ENCODE measurements around the gene SUMO3. TPM values are rescaled to one million over a fixed set of nuclear protein-coding genes. Genes with fewer than 3 reads are reported as not detected.

SUMO3 gene
- total RNA-seq, 4 donors from 2014 or later = 30.5 to 38.3 (median 35.9) TPM

DNA sequence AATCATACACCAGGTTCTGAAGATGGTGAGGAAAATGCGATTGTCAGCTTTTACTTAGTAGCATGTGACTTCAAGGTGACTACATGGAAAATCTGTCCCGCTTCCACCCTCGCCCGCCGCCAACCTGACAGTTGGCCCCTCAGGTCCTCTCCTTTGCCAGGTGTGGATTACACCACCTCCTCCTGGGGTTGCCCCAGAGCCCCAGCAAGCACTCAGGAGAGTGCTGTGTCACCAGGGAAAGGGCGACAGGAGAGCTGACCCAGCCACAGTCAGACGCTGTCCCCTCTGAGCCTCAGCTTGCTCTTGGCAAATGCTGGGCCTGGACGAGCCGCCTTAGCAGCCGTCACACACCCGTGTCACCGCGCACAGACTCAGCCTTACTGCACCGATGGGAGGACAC is 37.7 kb upstream of the SUMO3 start:
- H3K27ac ChIP-seq = no peak overlapping the region
- H3K9me3 ChIP-seq = no peaks in the 10 kb centered on the region
- H3K4me3 ChIP-seq = no peak overlapping the region
- no peaks in the 10 kb centered on the region for H3K27me3 ChIP-seq
- 94% methylated on average over 14 of the region's 14 CpGs for WGBS
- peaks cover 75% of the 10 kb centered on the region for H3K36me3 ChIP-seq
- no peak for TF ChIP-seq EP300 (IDR thresholded peaks at IDR 0.05)
- no peak for TF ChIP-seq POLR2AphosphoS5 (IDR thresholded peaks at IDR 0.05)
- TF ChIP-seq, protein P1, sequence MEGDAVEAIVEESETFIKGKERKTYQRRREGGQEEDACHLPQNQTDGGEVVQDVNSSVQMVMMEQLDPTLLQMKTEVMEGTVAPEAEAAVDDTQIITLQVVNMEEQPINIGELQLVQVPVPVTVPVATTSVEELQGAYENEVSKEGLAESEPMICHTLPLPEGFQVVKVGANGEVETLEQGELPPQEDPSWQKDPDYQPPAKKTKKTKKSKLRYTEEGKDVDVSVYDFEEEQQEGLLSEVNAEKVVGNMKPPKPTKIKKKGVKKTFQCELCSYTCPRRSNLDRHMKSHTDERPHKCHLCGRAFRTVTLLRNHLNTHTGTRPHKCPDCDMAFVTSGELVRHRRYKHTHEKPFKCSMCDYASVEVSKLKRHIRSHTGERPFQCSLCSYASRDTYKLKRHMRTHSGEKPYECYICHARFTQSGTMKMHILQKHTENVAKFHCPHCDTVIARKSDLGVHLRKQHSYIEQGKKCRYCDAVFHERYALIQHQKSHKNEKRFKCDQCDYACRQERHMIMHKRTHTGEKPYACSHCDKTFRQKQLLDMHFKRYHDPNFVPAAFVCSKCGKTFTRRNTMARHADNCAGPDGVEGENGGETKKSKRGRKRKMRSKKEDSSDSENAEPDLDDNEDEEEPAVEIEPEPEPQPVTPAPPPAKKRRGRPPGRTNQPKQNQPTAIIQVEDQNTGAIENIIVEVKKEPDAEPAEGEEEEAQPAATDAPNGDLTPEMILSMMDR (IDR thresholded peaks at IDR 0.05) = no peak
- TF ChIP-seq POLR2A (IDR thresholded peaks at IDR 0.05) = no peak
- peaks cover 26% of the 10 kb centered on the region for H3K4me1 ChIP-seq
- no peak for DNase-seq (ENCODE audit: low spot score in 2 of 2)

DNA sequence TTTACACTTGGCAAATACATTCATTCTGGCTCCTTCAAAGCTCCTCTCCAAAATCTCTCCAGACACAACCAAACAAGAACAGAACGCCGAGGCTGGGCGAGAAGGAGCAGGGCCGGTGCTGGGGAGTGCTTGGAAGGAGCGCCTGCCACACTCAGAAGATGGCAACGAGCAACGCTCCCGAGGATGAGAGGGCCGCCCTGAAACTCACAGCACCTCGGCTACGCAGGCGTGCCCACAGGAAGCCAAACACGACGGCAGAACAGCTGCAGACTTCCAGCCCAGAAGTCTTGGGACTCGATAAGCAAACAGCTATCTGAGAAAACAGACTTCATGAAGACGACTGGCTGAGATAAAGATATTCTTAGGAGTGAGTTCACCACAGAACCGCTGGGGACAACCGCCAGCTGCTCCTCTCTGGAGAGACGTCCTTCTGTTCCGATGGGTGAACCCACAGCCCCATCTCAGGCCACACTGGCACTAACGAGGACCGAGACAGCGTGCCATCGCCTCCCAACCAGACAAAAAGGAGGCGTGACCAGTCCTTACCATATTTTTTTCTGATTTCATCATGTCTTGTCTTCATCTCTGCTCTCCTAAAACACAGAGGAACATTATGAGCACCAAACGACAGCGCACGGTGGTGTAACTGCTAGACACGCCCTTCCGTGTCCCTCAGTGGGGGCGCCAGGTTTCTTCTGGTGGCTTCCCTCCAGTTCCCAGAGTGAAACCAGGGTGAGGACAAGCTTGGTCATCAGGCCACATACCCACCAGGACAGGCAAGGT is 37.0 kb upstream of the SUMO3 start:
- H3K9me3 ChIP-seq = no peaks in the 10 kb centered on the region
- DNase-seq (ENCODE audit: low spot score in 2 of 2) = no peak
- 87% methylated on average over 30 of the region's 31 CpGs for WGBS

DNA sequence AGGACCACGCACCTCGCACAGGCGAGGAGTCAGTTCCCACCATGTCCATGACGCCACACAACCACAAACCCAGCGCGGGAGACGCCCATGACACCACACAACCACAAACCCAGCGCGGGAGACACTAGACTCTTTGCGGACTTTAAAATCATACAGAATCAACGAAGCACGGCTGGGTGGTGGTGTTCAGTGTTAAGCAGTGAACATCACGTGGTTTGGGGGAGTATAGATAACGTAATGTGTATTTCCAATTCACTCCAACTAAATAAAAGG is 36.5 kb upstream of the SUMO3 start:
- Histone ChIP-seq H3K4me3 (no peak overlapping the region), H3K4me1 (peaks cover 20% of the 10 kb centered on the region), H3K36me3 (peaks cover 80% of the 10 kb centered on the region), H3K27ac (no peak overlapping the region), H3K9me3 (no peaks in the 10 kb centered on the region), H3K27me3 (no peaks in the 10 kb centered on the region)
- WGBS = 88% methylated on average over 14 of the region's 14 CpGs
- DNase-seq (ENCODE audit: low spot score in 2 of 2) = no peak
- TF ChIP-seq, protein P1 (IDR thresholded peaks at IDR 0.05) = no peak
- TF ChIP-seq POLR2A (IDR thresholded peaks at IDR 0.05) (no peak), EP300 (IDR thresholded peaks at IDR 0.05) (no peak), POLR2AphosphoS5 (IDR thresholded peaks at IDR 0.05) (no peak)

More for the DNA sequence above, 37.0 kb upstream of the SUMO3 start:
- Histone ChIP-seq H3K36me3 (peaks cover 75% of the 10 kb centered on the region), H3K27ac (no peak overlapping the region), H3K4me1 (peaks cover 23% of the 10 kb centered on the region), H3K27me3 (no peaks in the 10 kb centered on the region), H3K4me3 (no peak overlapping the region)
- TF ChIP-seq, protein P1 (IDR thresholded peaks at IDR 0.05) = no peak
- TF ChIP-seq EP300 (IDR thresholded peaks at IDR 0.05) (no peak), POLR2A (IDR thresholded peaks at IDR 0.05) (no peak), POLR2AphosphoS5 (IDR thresholded peaks at IDR 0.05) (no peak)

DNA sequence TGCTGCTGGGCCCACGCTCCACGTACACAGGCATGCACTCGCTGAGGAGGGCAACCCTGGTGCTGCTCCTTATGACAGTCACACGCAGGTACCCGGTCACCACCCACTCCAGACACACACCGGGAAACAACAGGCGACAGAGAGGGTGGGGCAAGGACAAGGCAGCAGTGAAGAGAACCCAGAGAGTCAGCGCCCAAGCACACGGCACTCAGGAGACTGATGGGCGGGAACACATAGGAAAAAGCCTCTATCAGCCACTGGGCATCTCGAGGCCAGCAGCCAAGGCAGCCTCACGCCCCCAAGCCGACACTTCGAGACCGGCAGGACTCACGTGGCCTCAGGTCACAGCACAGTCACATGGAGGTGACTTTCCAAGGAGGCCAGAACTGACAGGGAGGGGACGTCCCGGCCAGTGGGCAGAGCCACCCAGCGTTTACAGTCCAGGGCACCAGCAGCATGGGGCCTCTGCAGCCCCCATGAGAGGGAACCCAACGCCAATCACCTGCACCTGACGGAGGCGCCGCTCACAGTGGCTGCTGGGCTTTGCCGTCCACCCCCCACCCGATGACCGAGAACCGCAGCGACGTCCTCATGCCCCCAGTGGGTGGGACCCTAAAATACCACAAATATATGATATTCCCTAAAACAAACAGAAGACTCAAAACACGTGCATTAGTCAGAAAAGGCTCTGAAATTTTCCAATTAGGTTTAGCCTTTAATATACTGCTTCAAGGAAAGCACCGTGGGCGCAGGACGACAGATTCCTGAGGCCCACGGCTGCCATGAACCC is 35.9 kb upstream of the SUMO3 start:
- H3K9me3 ChIP-seq = no peaks in the 10 kb centered on the region
- H3K27ac ChIP-seq = no peak overlapping the region
- 82% methylated on average over 34 of the region's 34 CpGs for WGBS
- H3K36me3 ChIP-seq = peaks cover 83% of the 10 kb centered on the region
- DNase-seq (ENCODE audit: low spot score in 2 of 2) = peak in 1 of 2 donors; percentile 54
- no peak overlapping the region for H3K4me3 ChIP-seq
- no peaks in the 10 kb centered on the region for H3K27me3 ChIP-seq
- H3K4me1 ChIP-seq = peaks cover 15% of the 10 kb centered on the region
- no peak for TF ChIP-seq EP300 (IDR thresholded peaks at IDR 0.05)
- no peak for TF ChIP-seq POLR2AphosphoS5 (IDR thresholded peaks at IDR 0.05)
- TF ChIP-seq, protein P1 (IDR thresholded peaks at IDR 0.05) = no peak
- no peak for TF ChIP-seq POLR2A (IDR thresholded peaks at IDR 0.05)

All from suprapubic skin (tissue), 4 donors.